ENCODE data around the gene EMC7.

GRCh38 chr15:34078900-34079299, 22.8 kb downstream of the EMC7 start:
- TF ChIP-seq CTCF (IDR thresholded peaks at IDR 0.05; ENCODE audit: poor library complexity) (no peak), EZH2phosphoT487 (IDR thresholded peaks at IDR 0.05; ENCODE audit: low read depth, severe bottlenecking, unreplicated experiment) (no peak), EZH2 (IDR thresholded peaks at IDR 0.05; ENCODE audit: borderline replicate concordance) (no peak)
